ENCODE measurements around the gene MAPK7.

Gene MAPK7

DNA sequence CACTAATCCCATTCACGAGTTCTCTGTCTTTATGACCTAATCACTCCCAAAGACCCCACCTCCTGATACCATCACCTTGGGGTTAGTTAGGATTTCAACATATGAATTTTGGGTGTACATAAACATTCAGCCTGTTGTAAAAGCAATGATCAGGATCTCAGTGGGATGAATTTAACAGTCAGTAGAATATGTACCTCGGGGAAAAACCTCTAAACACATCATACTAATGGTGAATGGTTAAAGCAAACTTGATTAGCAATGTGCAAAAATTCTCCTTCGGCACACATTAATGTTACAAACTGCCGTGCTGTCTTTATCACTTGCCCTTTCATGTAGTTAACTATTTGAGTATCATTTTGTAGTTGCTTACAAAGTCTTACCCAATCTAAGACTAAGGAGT, 42.9 kb downstream of the MAPK7 start:
- DNase-seq (ENCODE audit: low spot score): no peak

DNA sequence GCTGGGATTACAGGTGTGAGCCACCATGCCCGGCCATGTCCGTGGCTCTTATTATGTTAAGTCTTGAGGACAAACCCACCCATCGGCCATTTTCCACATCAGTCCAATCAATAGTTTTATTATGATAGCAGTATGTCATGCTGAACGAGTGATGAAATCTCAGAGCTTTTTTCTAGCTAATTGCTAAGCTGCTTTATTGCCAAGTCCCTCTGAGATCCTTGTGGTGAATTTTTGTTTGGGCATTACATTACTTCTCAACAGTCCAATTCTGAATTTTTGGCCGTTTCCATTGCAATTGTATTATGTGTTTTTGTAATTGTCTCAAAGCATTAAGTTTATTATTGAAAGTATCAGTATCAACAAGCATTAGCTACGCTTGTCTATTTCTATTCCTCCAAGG, 43.6 kb downstream of the MAPK7 start:
- DNase-seq (ENCODE audit: low spot score): no peak

DNA sequence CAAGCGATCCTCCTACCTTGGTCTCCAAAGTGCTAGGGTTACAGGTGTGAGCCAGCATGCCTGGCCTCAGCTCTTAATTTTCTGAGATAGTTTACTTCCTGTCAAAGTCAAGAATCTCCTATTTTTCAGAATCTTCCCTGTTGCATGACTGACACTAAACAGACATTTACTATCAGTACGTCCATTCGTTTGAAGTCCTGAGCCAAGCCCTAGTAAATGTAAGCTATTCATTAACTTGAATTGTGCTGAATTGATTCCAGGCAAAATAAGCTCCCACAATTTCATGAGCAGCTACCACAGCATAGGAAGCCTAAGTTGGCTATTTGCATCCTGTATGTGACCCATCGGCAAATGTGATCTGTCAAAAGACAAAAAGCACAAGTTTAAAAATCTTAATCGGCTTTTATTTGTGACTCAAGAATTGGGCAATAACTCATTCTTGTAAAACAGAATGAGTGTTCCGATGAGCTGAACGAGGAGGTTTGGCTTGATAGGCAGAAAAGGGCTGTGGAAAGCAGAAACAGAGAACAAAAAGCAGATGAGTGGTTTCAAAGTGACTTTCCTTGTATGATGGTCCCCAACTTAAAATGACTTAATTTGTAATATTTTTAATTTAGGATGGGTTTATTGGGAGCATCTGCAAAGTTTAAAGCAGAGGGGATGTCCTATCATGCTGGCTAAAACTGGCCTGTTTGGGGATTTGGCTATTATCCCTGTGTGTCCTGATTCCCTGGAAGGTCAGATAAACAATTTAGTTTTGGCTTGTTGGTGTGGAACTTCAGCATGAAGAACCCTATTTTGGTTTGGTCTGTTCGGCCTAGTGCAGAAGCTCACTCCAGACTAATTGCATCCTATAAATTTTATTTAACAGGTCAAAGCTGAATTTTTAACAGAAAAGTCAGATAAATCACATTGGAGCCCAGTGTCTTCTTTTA, 46.9 kb downstream of the MAPK7 start:
- DNase-seq (ENCODE audit: low spot score): no peak

DNA sequence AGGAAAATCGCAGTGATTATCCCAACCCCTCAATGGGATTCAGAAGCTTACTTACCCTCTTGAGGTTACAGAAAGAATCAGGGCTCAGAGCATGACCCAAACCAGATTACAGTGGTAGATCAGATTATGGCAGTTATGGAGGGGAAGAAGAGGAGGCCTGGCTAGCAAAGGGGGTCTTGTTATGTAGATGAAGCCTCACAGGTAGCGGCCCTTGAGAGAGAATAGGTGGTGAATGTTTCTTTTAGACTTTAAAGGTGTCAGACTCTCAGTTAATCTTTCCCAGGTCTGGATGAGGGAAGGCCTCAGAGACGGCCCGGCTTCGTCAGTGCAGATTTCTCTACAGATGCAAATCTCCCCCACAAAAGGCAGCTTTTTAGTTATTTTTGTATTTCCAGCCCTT, 48.3 kb downstream of the MAPK7 start:
- no peak for DNase-seq (ENCODE audit: low spot score)

DNA sequence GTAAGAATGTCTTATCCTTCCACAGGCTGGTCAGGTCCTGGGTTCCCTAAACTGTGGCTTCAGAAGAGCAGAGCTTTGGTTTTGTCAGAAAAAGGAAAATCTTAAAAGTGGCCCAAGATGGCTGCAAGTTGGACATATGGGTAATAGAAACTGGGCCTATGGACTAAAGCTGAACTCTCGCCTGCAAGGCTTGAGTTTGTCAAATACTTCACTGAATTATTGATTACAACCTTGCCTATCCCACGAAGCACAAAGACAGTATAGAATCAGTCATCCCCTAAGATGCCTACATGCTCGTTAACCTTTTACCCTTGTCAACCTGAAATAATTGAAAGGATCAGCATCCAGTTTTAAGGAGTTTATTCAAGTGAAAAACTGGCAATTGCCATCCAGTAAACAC, 53.4 kb downstream of the MAPK7 start:
- no peak for DNase-seq (ENCODE audit: low spot score)

All from Ammon's horn (tissue), 1 donor.